ENCODE data around the gene ADCY1. TPM values are rescaled to one million over a fixed set of nuclear protein-coding genes. Genes with fewer than 3 reads are reported as not detected.
A peak's percentile ranks its signal among the peaks of the same experiment; 100 is the strongest.

ADCY1 gene
- total RNA-seq, 1 experiment from 2014 or later, result not detected

DNA sequence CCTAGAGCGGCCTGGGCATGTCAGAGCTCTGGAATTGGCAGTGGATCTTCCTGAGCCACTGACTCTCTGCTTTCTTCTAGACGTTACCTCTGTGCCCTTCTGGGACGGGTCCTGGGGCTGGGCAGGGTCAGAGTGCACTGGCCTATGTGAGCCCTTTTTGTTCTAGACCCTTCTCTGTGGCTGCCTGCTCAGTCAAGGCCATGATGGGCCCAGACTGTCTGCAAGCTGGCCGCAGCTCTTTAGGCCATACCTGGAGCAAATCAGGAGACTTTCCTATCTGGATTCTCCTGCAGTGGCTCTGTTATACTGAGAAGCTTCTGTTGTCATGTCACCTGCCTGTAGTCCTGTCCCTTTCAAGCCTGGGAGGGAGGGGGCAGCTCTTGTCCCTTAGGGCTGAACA is 70.1 kb downstream of the ADCY1 start:
- 0 out of 2 replicates have a peak, but pooled peaks cover 7% of the 10 kb centered on the region for H3K27me3 ChIP-seq
- no peaks in the 10 kb centered on the region for H3K9me3 ChIP-seq (replicated peaks)
- H3K36me3 ChIP-seq, result no peaks in the 10 kb centered on the region
- no peak overlapping the region for H3K27ac ChIP-seq
- no peak for DNase-seq
- no peaks in the 10 kb centered on the region for H3K4me1 ChIP-seq
- H3K4me3 ChIP-seq, result no peak overlapping the region

GRCh38 chr7:45645141-45645969 is 71.2 kb downstream of the ADCY1 start:
- H3K27ac ChIP-seq, result no peak overlapping the region
- no peaks in the 10 kb centered on the region for H3K36me3 ChIP-seq
- no peak for DNase-seq
- H3K4me3 ChIP-seq, result no peak overlapping the region
- 0 out of 2 replicates have a peak, but pooled peaks cover 4% of the 10 kb centered on the region for H3K27me3 ChIP-seq
- H3K9me3 ChIP-seq (replicated peaks), result no peaks in the 10 kb centered on the region
- H3K4me1 ChIP-seq, result no peaks in the 10 kb centered on the region

- Histone ChIP-seq H3K4me1 (no peaks in the 10 kb centered on the region), H3K27ac (no peak overlapping the region), H3K4me3 (no peak overlapping the region), H3K36me3 (no peaks in the 10 kb centered on the region), H3K27me3 (0 out of 2 replicates have a peak, but pooled peaks cover 4% of the 10 kb centered on the region), H3K9me3 (replicated peaks) (no peaks in the 10 kb centered on the region)
- DNase-seq, result no peak
Measured at GRCh38 chr7:45646207-45646821, 72.1 kb downstream of the ADCY1 start.

DNA sequence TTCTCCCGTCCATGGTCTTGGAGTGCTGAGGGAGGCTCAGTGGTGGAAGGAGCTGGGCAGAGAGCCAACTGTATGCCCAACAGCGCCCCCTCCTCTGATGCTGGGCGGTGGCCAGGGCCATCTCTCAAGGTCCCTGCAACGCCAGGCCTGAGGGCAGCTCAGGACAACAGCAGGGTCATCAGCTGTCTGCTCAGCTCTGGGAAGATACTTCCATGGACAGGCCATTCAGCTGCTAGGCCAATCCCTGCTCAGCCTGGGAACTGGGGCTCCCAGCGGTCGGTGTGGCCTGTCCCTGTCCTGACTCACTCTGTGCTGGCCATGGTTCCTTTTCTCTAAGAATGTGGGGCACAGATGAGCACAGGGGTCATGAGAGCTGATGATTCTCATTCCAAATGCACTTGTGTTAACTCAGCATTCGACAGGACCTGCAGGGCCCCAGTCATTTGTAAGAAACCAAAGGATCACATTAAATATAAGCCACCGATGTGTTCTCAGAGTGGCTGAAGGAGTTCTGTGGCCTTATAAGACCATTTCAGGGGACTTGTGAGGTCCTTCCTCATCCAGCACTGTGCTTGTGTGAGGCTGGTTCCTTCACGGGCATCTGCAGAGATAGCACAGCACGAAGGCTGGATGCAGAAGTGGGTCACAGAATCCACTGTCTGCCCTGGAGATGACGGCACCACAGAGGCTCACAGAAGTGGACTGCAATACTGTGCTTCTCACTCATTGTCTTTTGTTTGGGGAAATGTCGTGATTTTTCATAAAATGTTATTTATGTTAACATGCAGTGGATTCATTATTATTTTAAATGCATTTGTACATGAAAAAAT is 73.0 kb downstream of the ADCY1 start:
- no peak overlapping the region for H3K4me3 ChIP-seq
- 0 out of 2 replicates have a peak, but pooled peaks cover 4% of the 10 kb centered on the region for H3K27me3 ChIP-seq
- peak in 1 of 2 experiments; percentile 10 for DNase-seq
- H3K36me3 ChIP-seq, result no peaks in the 10 kb centered on the region
- no peak overlapping the region for H3K27ac ChIP-seq
- H3K9me3 ChIP-seq (replicated peaks), result no peaks in the 10 kb centered on the region
- no peaks in the 10 kb centered on the region for H3K4me1 ChIP-seq

- DNase-seq, result no peak
- no peaks in the 10 kb centered on the region for H3K4me1 ChIP-seq
- H3K36me3 ChIP-seq, result no peaks in the 10 kb centered on the region
- H3K4me3 ChIP-seq, result no peak overlapping the region
- H3K9me3 ChIP-seq (replicated peaks), result no peaks in the 10 kb centered on the region
- H3K27ac ChIP-seq, result no peak overlapping the region
- H3K27me3 ChIP-seq, result 0 out of 2 replicates have a peak, but pooled peaks cover 4% of the 10 kb centered on the region
Measured at GRCh38 chr7:45647967-45648670, 74.0 kb downstream of the ADCY1 start.

DNA sequence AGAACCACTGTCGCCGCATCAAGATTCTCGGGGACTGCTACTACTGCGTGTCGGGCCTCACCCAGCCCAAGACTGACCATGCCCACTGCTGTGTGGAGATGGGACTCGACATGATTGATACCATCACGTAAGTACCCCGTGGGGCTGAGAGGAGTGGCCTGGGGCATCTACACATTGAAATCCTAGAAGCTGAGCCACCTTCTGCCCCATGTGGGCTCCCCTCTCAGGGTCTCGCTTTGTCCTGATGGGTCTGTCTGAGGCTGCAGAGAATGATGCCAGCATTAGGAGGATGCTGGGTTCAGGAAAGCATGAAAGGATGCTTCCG is 74.5 kb downstream of the ADCY1 start:
- no peak for DNase-seq
- no peaks in the 10 kb centered on the region for H3K36me3 ChIP-seq

GRCh38 chr7:45649560-45650346 is 75.6 kb downstream of the ADCY1 start:
- H3K9me3 ChIP-seq (replicated peaks), result no peaks in the 10 kb centered on the region
- no peak for DNase-seq
- no peaks in the 10 kb centered on the region for H3K36me3 ChIP-seq
- H3K27ac ChIP-seq, result no peak overlapping the region
- H3K4me3 ChIP-seq, result no peak overlapping the region
- peaks cover 6% of the 10 kb centered on the region; the same call in 1 of the 2 replicates for H3K27me3 ChIP-seq
- no peaks in the 10 kb centered on the region for H3K4me1 ChIP-seq

More for the DNA sequence above, 74.5 kb downstream of the ADCY1 start:
- H3K9me3 ChIP-seq (replicated peaks), result no peaks in the 10 kb centered on the region
- no peak overlapping the region for H3K27ac ChIP-seq
- no peak overlapping the region for H3K4me3 ChIP-seq
- no peaks in the 10 kb centered on the region for H3K4me1 ChIP-seq
- 0 out of 2 replicates have a peak, but pooled peaks cover 2% of the 10 kb centered on the region for H3K27me3 ChIP-seq

- Histone ChIP-seq H3K27ac (no peak overlapping the region), H3K9me3 (replicated peaks) (no peaks in the 10 kb centered on the region), H3K36me3 (no peaks in the 10 kb centered on the region), H3K4me3 (no peak overlapping the region), H3K27me3 (peaks cover 12% of the 10 kb centered on the region; the same call in 1 of the 2 replicates), H3K4me1 (no peaks in the 10 kb centered on the region)
- no peak for DNase-seq
Measured at GRCh38 chr7:45650404-45651394, 76.5 kb downstream of the ADCY1 start.

GRCh38 chr7:45651540-45651939 is 77.4 kb downstream of the ADCY1 start:
- Histone ChIP-seq H3K4me1 (no peaks in the 10 kb centered on the region), H3K4me3 (no peak overlapping the region), H3K36me3 (no peaks in the 10 kb centered on the region), H3K27me3 (peaks cover 12% of the 10 kb centered on the region; the same call in 1 of the 2 replicates), H3K9me3 (replicated peaks) (no peaks in the 10 kb centered on the region), H3K27ac (no peak overlapping the region)
- DNase-seq, result no peak

GRCh38 chr7:45652630-45653029 is 78.5 kb downstream of the ADCY1 start:
- no peaks in the 10 kb centered on the region for H3K9me3 ChIP-seq (replicated peaks)
- H3K27ac ChIP-seq, result no peak overlapping the region
- no peak overlapping the region for H3K4me3 ChIP-seq
- no peaks in the 10 kb centered on the region for H3K36me3 ChIP-seq
- H3K27me3 ChIP-seq, result peaks cover 12% of the 10 kb centered on the region; the same call in 1 of the 2 replicates
- no peak for DNase-seq
- H3K4me1 ChIP-seq, result no peaks in the 10 kb centered on the region

- peaks cover 12% of the 10 kb centered on the region; the same call in 1 of the 2 replicates for H3K27me3 ChIP-seq
- no peaks in the 10 kb centered on the region for H3K36me3 ChIP-seq
- H3K9me3 ChIP-seq (replicated peaks), result no peaks in the 10 kb centered on the region
- no peak overlapping the region for H3K4me3 ChIP-seq
- H3K4me1 ChIP-seq, result no peaks in the 10 kb centered on the region
- H3K27ac ChIP-seq, result no peak overlapping the region
- DNase-seq, result no peak
Measured at GRCh38 chr7:45653209-45653907, 79.2 kb downstream of the ADCY1 start.

DNA sequence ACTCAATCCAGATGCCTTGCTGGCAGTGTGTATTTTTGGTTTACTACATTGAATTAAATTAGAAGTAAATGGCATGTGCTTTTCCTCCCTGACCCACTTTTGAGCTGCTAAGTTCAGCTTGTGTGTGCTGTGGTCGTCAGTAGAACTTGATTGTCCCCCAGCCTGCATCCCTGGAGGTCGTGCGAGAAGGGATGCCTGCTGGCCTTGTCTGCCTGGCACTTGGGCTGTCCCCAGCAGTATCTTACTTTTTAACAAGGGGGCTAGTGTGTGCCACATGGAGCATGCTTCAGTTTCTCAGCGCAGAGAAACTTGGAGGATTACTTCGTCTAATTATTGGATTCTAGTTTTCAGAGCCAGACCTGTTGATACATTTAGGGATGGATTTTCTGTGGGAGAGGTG is 80.2 kb downstream of the ADCY1 start:
- H3K4me3 ChIP-seq, result no peak overlapping the region
- no peaks in the 10 kb centered on the region for H3K9me3 ChIP-seq (replicated peaks)
- H3K27ac ChIP-seq, result no peak overlapping the region
- H3K36me3 ChIP-seq, result no peaks in the 10 kb centered on the region
- no peak for DNase-seq
- H3K27me3 ChIP-seq, result peaks cover 12% of the 10 kb centered on the region; the same call in 1 of the 2 replicates
- no peaks in the 10 kb centered on the region for H3K4me1 ChIP-seq

Measured in SJCRH30 (cell line).